Stimulated activated CD4-positive, alpha-beta T cell treated with anti-CD3 and anti-CD28 coated beads, Interleukin-12 subunit alpha, Interleukin-12 subunit beta, amount 100 ng/mL, for 24 hours (primary cell): ENCODE data around the gene HCAR2.
"Not testable (repeated sequence)": the region's sequence is repeated elsewhere in the genome, so short reads cannot be mapped to it uniquely, and the experiment has no call there.

ENCODE experiments used
- DNase-seq, 2 experiments: peaks; one replicate each; pipeline ENCODE4 v3.0.0-alpha.2; 2020; ENCODE audit warnings: low read depth in 2 of 2

The HCAR2 gene

GRCh38 chr12:122665349-122665748, 37.8 kb downstream of the HCAR2 start:
- DNase-seq = no peak

- no peak for DNase-seq
These were observed 41.2 kb downstream of the HCAR2 start for GRCh38 chr12:122661938-122662337.

- DNase-seq = no peak
These were observed 41.9 kb downstream of the HCAR2 start for GRCh38 chr12:122661246-122661645.

- DNase-seq = no peak
These were observed 43.6 kb downstream of the HCAR2 start for GRCh38 chr12:122659579-122659978.

DNA sequence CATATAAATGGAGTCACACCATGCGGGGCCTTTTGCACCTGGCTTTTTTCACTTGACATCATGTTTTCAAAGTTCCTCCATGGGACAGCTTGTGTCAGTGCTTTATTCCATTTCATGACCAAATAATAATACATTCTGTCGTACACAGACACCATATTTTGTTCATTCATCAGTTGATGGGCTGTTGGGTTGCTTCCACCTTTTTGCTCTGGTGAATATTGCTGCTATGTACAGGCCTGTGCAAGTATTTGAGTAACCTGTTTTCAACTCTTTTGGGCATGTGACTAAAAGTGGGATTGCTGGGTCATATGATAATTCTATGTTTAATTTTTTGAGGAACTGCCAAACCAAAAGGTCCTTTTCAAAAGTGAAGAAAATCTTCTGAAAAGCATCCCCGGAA, 46.9 kb downstream of the HCAR2 start:
- no peak for DNase-seq

DNA sequence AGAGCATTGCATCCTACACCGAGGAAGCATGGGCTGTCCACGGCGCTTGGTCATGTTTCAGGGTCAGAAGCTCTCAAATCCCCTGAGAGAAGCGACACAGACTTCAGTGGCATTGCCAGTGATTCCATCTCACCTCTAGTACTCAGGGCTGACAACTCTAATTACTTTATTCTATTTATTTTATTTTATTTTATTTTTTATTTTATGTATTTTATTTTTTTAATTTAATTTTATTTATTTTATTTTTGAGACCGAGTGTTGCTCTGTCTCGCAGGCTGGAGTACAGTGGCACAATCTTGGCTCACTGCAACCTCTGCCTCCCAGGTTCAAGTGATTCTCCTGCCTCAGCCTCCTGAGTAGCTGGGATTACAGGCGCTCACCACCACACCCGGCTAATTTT, 49.9 kb downstream of the HCAR2 start:
- not testable (repeated sequence) for DNase-seq

GRCh38 chr12:122651520-122652224, 51.5 kb downstream of the HCAR2 start:
- no peak for DNase-seq
